Esophagus muscularis mucosa (tissue), 4 donors: Measurements from ENCODE around the gene GNB3. TPM values are rescaled to one million over a fixed set of nuclear protein-coding genes. Genes with fewer than 3 reads are reported as not detected.

ENCODE experiments used
- DNase-seq: peaks from one replicate; pipeline ENCODE4 v3.0.0-alpha.2; 2017; ENCODE audit errors: extremely low spot score
- H3K27ac ChIP-seq, 4 donors: fragments of 200-600 bp; sonication (generic); replicated peaks in 1 of 4; 1 replicate in 3 of 4; 2 replicates in 1 of 4; pipeline ENCODE4 v1.5.1; 2016 to 2019; ENCODE audit warnings: mild to moderate bottlenecking in 1 of 4
- H3K27me3 ChIP-seq, 4 donors: fragments of 200-600 bp; sonication (generic); one replicate each; pipeline versions ENCODE4 v1.5.1 to v1.6.0; 2016 to 2019
- H3K36me3 ChIP-seq, 4 donors: fragments of 200-600 bp; sonication (generic); one replicate each; pipeline ENCODE4 v1.5.1; 2016 to 2019
- H3K4me1 ChIP-seq, 4 donors: fragments of 200-600 bp; sonication (generic); one replicate each; pipeline ENCODE4 v1.5.1; 2016 to 2019
- H3K4me3 ChIP-seq, 4 donors: fragments of 200-600 bp; sonication (generic); 1 replicate in 2 of 4; 2 replicates in 2 of 4; pipeline ENCODE4 v1.5.1; 2016 to 2019; ENCODE audit warnings: mild to moderate bottlenecking in 4 of 4, moderate library complexity in 1 of 4
- H3K9me3 ChIP-seq, 4 donors: fragments of 200-600 bp; sonication (generic); 1 replicate in 3 of 4; 2 replicates in 1 of 4; pipeline ENCODE4 v1.5.1; 2016 to 2019
- EP300 ChIP-seq: sonication (generic); formaldehyde crosslinking; IDR thresholded peaks from one replicate; pipeline ENCODE4 v1.6.1; 2017; ENCODE audit warnings: antibody characterized with exemption
- POLR2A ChIP-seq: fragments of 450-650 bp; IDR thresholded peaks from one replicate; pipeline ENCODE4 v1.6.1; 2017; ENCODE audit warnings: antibody characterized with exemption, moderate library complexity, mild to moderate bottlenecking, low read depth
- POLR2AphosphoS5 ChIP-seq, 2 donors: sonication (generic); formaldehyde crosslinking; IDR thresholded peaks; one replicate each; pipeline ENCODE4 v1.6.1; 2017; ENCODE audit warnings: antibody characterized with exemption in 2 of 2
- WGBS: methylation state at CpG from one replicate; pipeline ENCODE4 v1.1.5; 2018; 5-methylcytosine and 5-hydroxymethylcytosine counted together
- intact Hi-C: fragments of 100-400 bp; cut with DNase I; formaldehyde crosslinking; loops from one replicate; pipeline ENCODE4 v1.15.1; 2023
- total RNA-seq, 4 donors: library from RNA; depleted of rRNA; stranded (reverse); fragments of >200 nt; gene quantifications; one replicate each; pipeline versions ENCODE4 v1.1.0 to v1.2.1, GENCODE V29; 2016
- TF ChIP-seq, protein P1 (sequence below), 3 experiments: fragments of 200-600 bp in 2 of 3; fragments of 450-650 bp in 1 of 3; sonication (generic) in 2 of 3; IDR thresholded peaks; one replicate each; pipeline ENCODE4 v1.5.1; 2017 to 2019; ENCODE audit warnings: antibody characterized with exemption in 3 of 3, mild to moderate bottlenecking in 2 of 3, moderate library complexity in 1 of 3

GNB3 gene
- total RNA-seq, 4 donors from 2014 or later, result 0.39 to 1.7 (median 0.46) TPM

DNA sequence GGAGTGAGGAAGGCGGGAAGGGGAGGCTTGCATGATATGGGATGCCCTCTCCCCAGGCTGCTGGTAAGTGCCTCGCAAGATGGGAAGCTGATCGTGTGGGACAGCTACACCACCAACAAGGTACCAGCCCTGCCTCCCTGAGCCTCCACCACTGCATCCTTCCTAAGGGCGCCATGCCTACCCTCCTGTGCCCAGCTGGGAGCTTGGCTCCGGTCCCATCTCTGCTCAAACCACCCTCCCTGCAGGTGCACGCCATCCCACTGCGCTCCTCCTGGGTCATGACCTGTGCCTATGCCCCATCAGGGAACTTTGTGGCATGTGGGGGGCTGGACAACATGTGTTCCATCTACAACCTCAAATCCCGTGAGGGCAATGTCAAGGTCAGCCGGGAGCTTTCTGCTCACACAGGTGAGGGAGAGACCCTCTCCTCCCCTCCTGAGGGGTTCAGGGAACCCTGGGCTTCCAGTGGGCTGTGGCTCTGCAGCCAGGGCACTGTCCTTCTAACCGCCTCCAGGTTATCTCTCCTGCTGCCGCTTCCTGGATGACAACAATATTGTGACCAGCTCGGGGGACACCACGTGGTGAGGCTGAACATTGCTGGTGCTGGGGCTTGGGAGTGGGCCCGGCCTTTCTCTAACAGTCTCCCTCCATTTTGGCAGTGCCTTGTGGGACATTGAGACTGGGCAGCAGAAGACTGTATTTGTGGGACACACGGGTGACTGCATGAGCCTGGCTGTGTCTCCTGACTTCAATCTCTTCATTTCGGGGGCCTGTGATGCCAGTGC is 2.6 kb downstream of the GNB3 start:
- Histone ChIP-seq H3K4me3 (no peak overlapping the region), H3K9me3 (no peaks in the 10 kb centered on the region), H3K27ac (no peak overlapping the region), H3K36me3 (peaks cover 3 to 83% (median 59%) of the 10 kb centered on the region in 4 donors), H3K27me3 (no peaks in the 10 kb centered on the region), H3K4me1 (no peaks in the 10 kb centered on the region)
- TF ChIP-seq, protein P1, sequence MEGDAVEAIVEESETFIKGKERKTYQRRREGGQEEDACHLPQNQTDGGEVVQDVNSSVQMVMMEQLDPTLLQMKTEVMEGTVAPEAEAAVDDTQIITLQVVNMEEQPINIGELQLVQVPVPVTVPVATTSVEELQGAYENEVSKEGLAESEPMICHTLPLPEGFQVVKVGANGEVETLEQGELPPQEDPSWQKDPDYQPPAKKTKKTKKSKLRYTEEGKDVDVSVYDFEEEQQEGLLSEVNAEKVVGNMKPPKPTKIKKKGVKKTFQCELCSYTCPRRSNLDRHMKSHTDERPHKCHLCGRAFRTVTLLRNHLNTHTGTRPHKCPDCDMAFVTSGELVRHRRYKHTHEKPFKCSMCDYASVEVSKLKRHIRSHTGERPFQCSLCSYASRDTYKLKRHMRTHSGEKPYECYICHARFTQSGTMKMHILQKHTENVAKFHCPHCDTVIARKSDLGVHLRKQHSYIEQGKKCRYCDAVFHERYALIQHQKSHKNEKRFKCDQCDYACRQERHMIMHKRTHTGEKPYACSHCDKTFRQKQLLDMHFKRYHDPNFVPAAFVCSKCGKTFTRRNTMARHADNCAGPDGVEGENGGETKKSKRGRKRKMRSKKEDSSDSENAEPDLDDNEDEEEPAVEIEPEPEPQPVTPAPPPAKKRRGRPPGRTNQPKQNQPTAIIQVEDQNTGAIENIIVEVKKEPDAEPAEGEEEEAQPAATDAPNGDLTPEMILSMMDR (IDR thresholded peaks at IDR 0.05), result no peak
- TF ChIP-seq POLR2A (no peak), EP300 (no peak), POLR2AphosphoS5 (IDR thresholded peaks at IDR 0.05) (no peak)
- 83% methylated on average over 12 of the region's 16 CpGs for WGBS
- intact Hi-C loops, result no loop called here
- DNase-seq, result no peak

DNA sequence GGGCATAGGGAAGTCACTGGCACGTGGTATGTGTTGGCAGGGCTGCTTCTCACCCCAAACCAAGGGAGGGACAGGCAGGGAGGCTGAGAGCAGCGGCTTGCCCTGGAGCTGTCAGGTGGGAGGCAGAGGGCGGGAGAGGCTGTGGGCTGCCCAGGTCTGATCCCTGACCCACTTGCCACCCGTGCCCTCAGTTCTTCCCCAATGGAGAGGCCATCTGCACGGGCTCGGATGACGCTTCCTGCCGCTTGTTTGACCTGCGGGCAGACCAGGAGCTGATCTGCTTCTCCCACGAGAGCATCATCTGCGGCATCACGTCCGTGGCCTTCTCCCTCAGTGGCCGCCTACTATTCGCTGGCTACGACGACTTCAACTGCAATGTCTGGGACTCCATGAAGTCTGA is 4.7 kb downstream of the GNB3 start:
- Histone ChIP-seq H3K27ac (no peak overlapping the region), H3K4me3 (no peak overlapping the region), H3K36me3 (peaks cover 0 to 77% (median 46%) of the 10 kb centered on the region in 4 donors), H3K4me1 (no peaks in the 10 kb centered on the region), H3K9me3 (no peaks in the 10 kb centered on the region), H3K27me3 (no peaks in the 10 kb centered on the region)
- WGBS, result 86% methylated on average over 10 of the region's 17 CpGs
- intact Hi-C loops, result no loop called here
- DNase-seq, result no peak
- TF ChIP-seq POLR2AphosphoS5 (IDR thresholded peaks at IDR 0.05) (no peak), POLR2A (no peak), EP300 (no peak)
- TF ChIP-seq, protein P1 (IDR thresholded peaks at IDR 0.05), result no peak

DNA sequence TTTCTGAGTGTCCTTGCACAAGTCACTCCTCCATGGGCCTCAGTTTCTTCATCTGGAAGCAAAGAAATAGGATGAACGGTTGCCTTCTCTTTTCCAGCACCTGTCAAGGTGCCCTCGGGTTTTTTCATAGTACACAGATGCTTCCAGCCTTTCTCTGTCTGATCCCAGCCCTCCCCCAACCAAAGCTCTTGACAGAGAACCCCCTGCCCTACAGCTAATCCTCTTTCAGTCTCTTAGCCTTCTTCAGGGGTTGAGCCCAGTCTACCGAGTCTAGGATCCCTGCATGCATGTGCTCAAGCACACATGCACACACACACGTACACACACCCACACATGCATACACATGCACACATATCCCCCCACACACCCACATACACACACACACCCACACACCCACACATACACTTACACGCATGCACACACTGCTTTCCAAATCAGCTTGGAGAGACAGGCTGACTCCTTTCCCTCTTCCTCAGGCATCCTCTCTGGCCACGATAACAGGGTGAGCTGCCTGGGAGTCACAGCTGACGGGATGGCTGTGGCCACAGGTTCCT is 5.7 kb downstream of the GNB3 start:
- Histone ChIP-seq H3K4me1 (peaks cover 4 to 7% (median 6%) of the 10 kb centered on the region in 4 donors), H3K4me3 (no peak overlapping the region), H3K27ac (no peak overlapping the region), H3K36me3 (peaks cover 0 to 73% (median 46%) of the 10 kb centered on the region in 4 donors), H3K9me3 (no peaks in the 10 kb centered on the region), H3K27me3 (no peaks in the 10 kb centered on the region)
- 83% methylated on average over 7 of the region's 7 CpGs for WGBS
- TF ChIP-seq, protein P1 (IDR thresholded peaks at IDR 0.05), result no peak
- no peak for TF ChIP-seq POLR2AphosphoS5 (IDR thresholded peaks at IDR 0.05)
- no peak for TF ChIP-seq POLR2A
- no peak for TF ChIP-seq EP300
- intact Hi-C loops, result no loop called here
- no peak for DNase-seq

- DNase-seq, result no peak
- no peak overlapping the region for H3K27ac ChIP-seq
- H3K9me3 ChIP-seq, result no peaks in the 10 kb centered on the region
- 94% methylated on average over 2 of the region's 2 CpGs for WGBS
- no peaks in the 10 kb centered on the region for H3K27me3 ChIP-seq
- peaks cover 4 to 8% (median 6%) of the 10 kb centered on the region in 4 donors for H3K4me1 ChIP-seq
- TF ChIP-seq EP300 (no peak), POLR2AphosphoS5 (IDR thresholded peaks at IDR 0.05) (no peak), POLR2A (no peak)
- TF ChIP-seq, protein P1 (IDR thresholded peaks at IDR 0.05), result no peak
- H3K4me3 ChIP-seq, result no peak overlapping the region
- H3K36me3 ChIP-seq, result peaks cover 0 to 68% (median 46%) of the 10 kb centered on the region in 4 donors
- intact Hi-C loops, result no loop called here
These were observed 7.0 kb downstream of the GNB3 start for GRCh38 chr12:6847676-6848075.
